OCI-LY7 (cell line): ENCODE measurements around the gene FOXF1. TPM values are rescaled to one million over a fixed set of nuclear protein-coding genes. Genes with fewer than 3 reads are reported as not detected.

Experiments
- BruUV-seq: library from RNA; stranded (reverse); fragments of 400-500 nt; replicated peaks from 2 replicates; lab custom pipeline; 2021; lab: Mats Ljungman, UMichigan
- CTCF ChIA-PET: fragments of 300-600 bp; sonication (Branson Sonifier 250); formaldehyde crosslinking; loops from one replicate; lab custom pipeline; 2022; ENCODE audit warnings: antibody characterized with exemption; ENCODE audit not compliant: unreplicated experiment; lab: Charles Lee
- POLR2A ChIA-PET: fragments of 300-600 bp; sonication (Branson Sonifier 250); formaldehyde crosslinking; loops from one replicate; lab custom pipeline; 2022; ENCODE audit warnings: antibody characterized with exemption; lab: Charles Lee
- DNase-seq: peaks from one replicate; pipeline ENCODE4 v3.0.0-alpha.2; 2015; ENCODE audit warnings: low spot score
- H2AFZ ChIP-seq: fragments of 200-600 bp; sonication (generic), shearing (Covaris generic); 2 replicates; pipeline ENCODE4 v1.6.1; 2014; ENCODE audit warnings: mild to moderate bottlenecking, antibody characterized with exemption, low read length, moderate library complexity
- H3K27ac ChIP-seq: fragments of 200-600 bp; sonication (generic); 2 replicates; pipeline ENCODE4 v1.5.1; 2014; ENCODE audit warnings: mixed run types, low read depth, mild to moderate bottlenecking, moderate library complexity, low read length, inconsistent platforms; ENCODE audit not compliant: poor library complexity, severe bottlenecking
- H3K36me3 ChIP-seq: fragments of 200-600 bp; sonication (generic); 2 replicates; pipeline ENCODE4 v1.6.1; 2014; ENCODE audit warnings: mild to moderate bottlenecking, antibody characterized with exemption, low read length, moderate library complexity, mixed read lengths; ENCODE audit not compliant: insufficient read depth
- H3K4me1 ChIP-seq: fragments of 200-600 bp; sonication (generic); 2 replicates; pipeline ENCODE4 v1.5.1; 2014; ENCODE audit warnings: mild to moderate bottlenecking, low read length; ENCODE audit not compliant: insufficient read depth, poor library complexity, severe bottlenecking
- H3K4me2 ChIP-seq: fragments of 200-600 bp; sonication (generic); 2 replicates; pipeline ENCODE4 v1.6.1; 2014; ENCODE audit warnings: mild to moderate bottlenecking, low read length
- H3K4me3 ChIP-seq: fragments of 200-600 bp; sonication (generic); 2 replicates; pipeline ENCODE4 v1.5.1; 2014; ENCODE audit warnings: mild to moderate bottlenecking, low read depth, low read length; ENCODE audit not compliant: poor library complexity, severe bottlenecking
- H3K79me2 ChIP-seq: fragments of 200-600 bp; sonication (generic); 2 replicates; pipeline ENCODE4 v1.6.1; 2016; ENCODE audit warnings: low read depth, mild to moderate bottlenecking, low read length, moderate library complexity, mixed read lengths; ENCODE audit not compliant: insufficient read depth
- H3K9me2 ChIP-seq: fragments of 200-600 bp; sonication (generic); 2 replicates; pipeline ENCODE4 v1.6.1; 2016; ENCODE audit warnings: mild to moderate bottlenecking, low read length, mixed read lengths; ENCODE audit not compliant: insufficient read depth
- H3K9me3 ChIP-seq: fragments of 200-600 bp; sonication (generic); 2 replicates; pipeline ENCODE4 v1.6.1; 2014; ENCODE audit warnings: mild to moderate bottlenecking, mixed run types, low read length, mixed read lengths
- H4K20me1 ChIP-seq: fragments of 200-600 bp; sonication (generic); 2 replicates; pipeline ENCODE4 v1.6.1; 2014; ENCODE audit warnings: mild to moderate bottlenecking, antibody characterized with exemption, low read length, moderate library complexity, mixed read lengths; ENCODE audit not compliant: insufficient read depth
- CTCF ChIP-seq: fragments of 200-600 bp; sonication (generic); conservative IDR thresholded peaks from 2 replicates; pipeline ENCODE4 v1.5.1; 2014; ENCODE audit warnings: mild to moderate bottlenecking, antibody characterized with exemption, low read length, moderate library complexity, mixed read lengths
- EZH2phosphoT487 ChIP-seq: fragments of 200-600 bp; sonication (generic); IDR thresholded peaks from 2 replicates; pipeline ENCODE4 v1.6.1; 2018; ENCODE audit warnings: low read depth, borderline replicate concordance, mild to moderate bottlenecking, mixed run types, antibody characterized with exemption, low read length, moderate library complexity, mixed read lengths
- intact Hi-C: fragments of 100-400 bp; cut with micrococcal nuclease; formaldehyde crosslinking; loops from one replicate; pipeline ENCODE4 v1.10.0; 2022; ENCODE audit not compliant: unreplicated experiment
- total RNA-seq, 2 experiments: library from RNA; depleted of rRNA in 1 of 2; stranded (reverse); fragments of >200 nt in 1 of 2; shearing (Covaris generic) in 1 of 2; gene quantifications; 2 replicates each; pipeline ENCODE4 v1.2.3, GENCODE V29; 2014 to 2022

Gene FOXF1
- total RNA-seq, 2 experiments from 2014 or later: not detected

- ChIA-PET CTCF (no interaction called here), POLR2A (interaction anchor here (0.6 kb wide), 1 partner anchor 537 kb away, joined by 8 read pairs; no protein-coding TSS in a partner anchor)
- no TSS peak for BruUV-seq
- no peak overlapping the region for H2AFZ ChIP-seq
- DNase-seq: no peak
- H3K4me3 ChIP-seq: no peak overlapping the region
- H3K27ac ChIP-seq: no peak overlapping the region
- intact Hi-C loops: no loop called here
- TF ChIP-seq CTCF (no peak), EZH2phosphoT487 (no peak)
- no peaks in the 10 kb centered on the region for H4K20me1 ChIP-seq
- H3K9me3 ChIP-seq: no peaks in the 10 kb centered on the region
- H3K79me2 ChIP-seq: no peaks in the 10 kb centered on the region
- no peaks in the 10 kb centered on the region for H3K36me3 ChIP-seq
- H3K9me2 ChIP-seq: no peaks in the 10 kb centered on the region
- no peaks in the 10 kb centered on the region for H3K4me1 ChIP-seq
- H3K4me2 ChIP-seq: no peak overlapping the region
Observed at GRCh38 chr16:86481607-86482006, 28.7 kb upstream of the FOXF1 start.

DNA sequence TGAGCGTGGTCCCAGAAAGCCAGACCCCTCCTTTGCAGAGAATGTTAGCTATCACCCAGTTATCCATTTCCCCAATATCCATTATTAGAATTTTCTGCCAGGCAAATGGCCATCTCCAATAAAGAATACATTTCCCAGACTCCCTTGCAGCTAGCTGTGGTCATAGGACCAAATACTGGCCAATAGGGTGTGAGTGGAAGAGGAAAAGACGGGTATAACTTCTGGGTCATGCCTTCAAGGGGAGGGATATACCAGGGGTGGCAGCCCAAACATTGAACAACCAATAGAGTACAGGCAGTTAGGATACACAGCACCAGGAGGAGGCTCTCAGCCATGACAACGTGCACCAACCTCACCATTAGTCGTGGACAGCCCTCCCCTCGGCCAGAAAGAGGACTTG, 26.1 kb upstream of the FOXF1 start:
- no peaks in the 10 kb centered on the region for H3K36me3 ChIP-seq
- ChIA-PET CTCF (no interaction called here), POLR2A (no interaction called here)
- no peaks in the 10 kb centered on the region for H3K9me2 ChIP-seq
- no peaks in the 10 kb centered on the region for H3K9me3 ChIP-seq
- no peak overlapping the region for H2AFZ ChIP-seq
- no peak for DNase-seq
- H3K4me1 ChIP-seq: no peaks in the 10 kb centered on the region
- intact Hi-C loops: no loop called here
- no peak for TF ChIP-seq EZH2phosphoT487
- TF ChIP-seq CTCF: no peak
- H3K4me2 ChIP-seq: no peak overlapping the region
- H3K79me2 ChIP-seq: no peaks in the 10 kb centered on the region
- BruUV-seq: no TSS peak
- no peak overlapping the region for H3K4me3 ChIP-seq
- H4K20me1 ChIP-seq: no peaks in the 10 kb centered on the region
- H3K27ac ChIP-seq: no peak overlapping the region

DNA sequence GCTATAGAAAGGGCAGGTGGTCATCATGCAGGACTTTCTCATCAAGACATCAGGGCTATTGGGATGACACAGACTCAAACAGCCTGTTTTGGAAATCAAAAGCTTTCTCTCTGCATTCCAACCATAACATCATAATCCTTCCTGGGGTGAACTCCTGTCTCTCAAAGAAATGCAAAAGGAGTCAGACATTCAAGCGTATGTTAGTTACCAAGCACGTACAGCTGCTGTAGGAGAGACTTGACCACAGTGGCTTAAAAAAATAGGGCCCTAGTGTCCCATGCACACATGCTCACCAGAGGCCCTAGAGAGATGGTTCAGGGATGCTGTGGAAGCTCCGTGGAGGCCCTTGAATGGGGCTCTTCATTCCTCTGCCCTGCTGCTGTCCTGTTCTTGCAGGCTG, 24.6 kb upstream of the FOXF1 start:
- Histone ChIP-seq H2AFZ (no peak overlapping the region), H4K20me1 (no peaks in the 10 kb centered on the region), H3K9me2 (no peaks in the 10 kb centered on the region), H3K4me1 (no peaks in the 10 kb centered on the region), H3K36me3 (no peaks in the 10 kb centered on the region), H3K4me2 (no peak overlapping the region), H3K79me2 (no peaks in the 10 kb centered on the region), H3K9me3 (no peaks in the 10 kb centered on the region), H3K27ac (no peak overlapping the region), H3K4me3 (no peak overlapping the region)
- intact Hi-C loops: no loop called here
- TF ChIP-seq CTCF (no peak), EZH2phosphoT487 (no peak)
- POLR2A ChIA-PET: no interaction called here
- CTCF ChIA-PET: no interaction called here
- no peak for DNase-seq
- no TSS peak for BruUV-seq
